PC-9 (cell line): ENCODE measurements around the gene OPHN1. TPM values are rescaled to one million over a fixed set of nuclear protein-coding genes. Genes with fewer than 3 reads are reported as not detected.

ENCODE experiments used
- BruUV-seq: library from RNA; stranded (reverse); fragments of 400-500 nt; replicated peaks from 2 replicates; lab custom pipeline; 2021; lab: Mats Ljungman, UMichigan
- CTCF ChIA-PET: fragments of 300-600 bp; sonication (Branson Sonifier 250); formaldehyde crosslinking; loops from one replicate; lab custom pipeline; 2022; ENCODE audit warnings: antibody characterized with exemption; lab: Charles Lee
- POLR2A ChIA-PET: fragments of 300-600 bp; sonication (Branson Sonifier 250); formaldehyde crosslinking; loops from one replicate; lab custom pipeline; 2022; ENCODE audit warnings: antibody characterized with exemption; ENCODE audit not compliant: unreplicated experiment; lab: Charles Lee
- DNase-seq, 2 experiments: peaks; one replicate each; pipeline versions ENCODE4 v3.0.0 to v3.0.0-alpha.2; 2015 to 2022; ENCODE audit warnings: mixed read lengths in 1 of 2
- H2AFZ ChIP-seq: fragments of 200-600 bp; sonication (generic); 2 replicates; pipeline ENCODE4 v1.8.1; 2017; ENCODE audit warnings: antibody characterized with exemption
- H3F3A ChIP-seq: fragments of 200-600 bp; sonication (generic); 2 replicates; pipeline ENCODE4 v1.8.1; 2017; ENCODE audit warnings: antibody characterized with exemption, mild to moderate bottlenecking, low read depth; ENCODE audit not compliant: insufficient read depth
- H3K27ac ChIP-seq: fragments of 200-600 bp; sonication (generic); 2 replicates; pipeline ENCODE4 v1.6.1; 2016; ENCODE audit warnings: mixed run types
- H3K27me3 ChIP-seq: fragments of 200-600 bp; sonication (generic); 2 replicates; pipeline ENCODE4 v1.6.1; 2016; ENCODE audit warnings: low read depth, mixed run types; ENCODE audit not compliant: insufficient read depth
- H3K36me3 ChIP-seq: fragments of 200-600 bp; sonication (generic); 2 replicates; pipeline ENCODE4 v1.6.1; 2016; ENCODE audit warnings: low read depth, mixed run types
- H3K4me1 ChIP-seq: fragments of 200-600 bp; sonication (generic); replicated peaks from 2 replicates; pipeline ENCODE4 v1.6.1; 2016; ENCODE audit warnings: mixed run types; ENCODE audit not compliant: insufficient read depth
- H3K4me2 ChIP-seq: fragments of 200-600 bp; sonication (generic); 2 replicates; pipeline ENCODE4 v1.6.1; 2017; ENCODE audit warnings: mixed run types
- H3K4me3 ChIP-seq: fragments of 200-600 bp; sonication (generic); 2 replicates; pipeline ENCODE4 v1.6.1; 2016; ENCODE audit warnings: mixed run types
- H3K79me2 ChIP-seq: fragments of 200-600 bp; sonication (generic); 2 replicates; pipeline ENCODE4 v1.6.1; 2017; ENCODE audit warnings: low read depth, mixed run types
- H3K9me2 ChIP-seq: fragments of 200-600 bp; sonication (generic); 2 replicates; pipeline ENCODE4 v1.8.1; 2017; ENCODE audit warnings: mild to moderate bottlenecking; ENCODE audit not compliant: insufficient read depth
- H3K9me3 ChIP-seq: fragments of 200-600 bp; sonication (generic); 2 replicates; pipeline ENCODE4 v1.8.1; 2016; ENCODE audit warnings: low read depth; ENCODE audit not compliant: insufficient read depth
- H4K20me1 ChIP-seq: fragments of 200-600 bp; sonication (generic); 2 replicates; pipeline ENCODE4 v1.8.1; 2017; ENCODE audit not compliant: insufficient read depth
- EZH2 ChIP-seq: fragments of 200-600 bp; sonication (generic); IDR thresholded peaks from 2 replicates; pipeline ENCODE4 v1.8.0; 2017; ENCODE audit warnings: antibody characterized with exemption, low read depth
- intact Hi-C: fragments of 100-400 bp; cut with micrococcal nuclease; formaldehyde crosslinking; loops from one replicate; pipeline ENCODE4 v1.10.0; 2022; ENCODE audit not compliant: unreplicated experiment
- total RNA-seq: library from RNA; stranded (reverse); gene quantifications from 2 replicates; pipeline ENCODE4 v1.2.3, GENCODE V29; 2021
- TF ChIP-seq, protein P1 (sequence below): fragments of 200-600 bp; sonication (generic); conservative IDR thresholded peaks from 2 replicates; pipeline ENCODE4 v1.6.1; 2017; ENCODE audit warnings: mixed run types, antibody characterized with exemption, mild to moderate bottlenecking, moderate library complexity

Gene OPHN1
- total RNA-seq, 1 experiment from 2014 or later, result 9.3 TPM

- no TSS peak for BruUV-seq
- intact Hi-C loops, result no loop called here
- no peaks in the 10 kb centered on the region for H3K4me1 ChIP-seq
- 0 out of 2 replicates have a peak, but pooled peaks cover 4% of the 10 kb centered on the region for H3F3A ChIP-seq
- H3K9me2 ChIP-seq, result no peaks in the 10 kb centered on the region
- CTCF ChIA-PET, result no interaction called here
- H3K4me2 ChIP-seq, result no peak overlapping the region
- no peaks in the 10 kb centered on the region for H3K36me3 ChIP-seq
- H3K79me2 ChIP-seq, result no peaks in the 10 kb centered on the region
- no peak for TF ChIP-seq EZH2
- TF ChIP-seq, protein P1, sequence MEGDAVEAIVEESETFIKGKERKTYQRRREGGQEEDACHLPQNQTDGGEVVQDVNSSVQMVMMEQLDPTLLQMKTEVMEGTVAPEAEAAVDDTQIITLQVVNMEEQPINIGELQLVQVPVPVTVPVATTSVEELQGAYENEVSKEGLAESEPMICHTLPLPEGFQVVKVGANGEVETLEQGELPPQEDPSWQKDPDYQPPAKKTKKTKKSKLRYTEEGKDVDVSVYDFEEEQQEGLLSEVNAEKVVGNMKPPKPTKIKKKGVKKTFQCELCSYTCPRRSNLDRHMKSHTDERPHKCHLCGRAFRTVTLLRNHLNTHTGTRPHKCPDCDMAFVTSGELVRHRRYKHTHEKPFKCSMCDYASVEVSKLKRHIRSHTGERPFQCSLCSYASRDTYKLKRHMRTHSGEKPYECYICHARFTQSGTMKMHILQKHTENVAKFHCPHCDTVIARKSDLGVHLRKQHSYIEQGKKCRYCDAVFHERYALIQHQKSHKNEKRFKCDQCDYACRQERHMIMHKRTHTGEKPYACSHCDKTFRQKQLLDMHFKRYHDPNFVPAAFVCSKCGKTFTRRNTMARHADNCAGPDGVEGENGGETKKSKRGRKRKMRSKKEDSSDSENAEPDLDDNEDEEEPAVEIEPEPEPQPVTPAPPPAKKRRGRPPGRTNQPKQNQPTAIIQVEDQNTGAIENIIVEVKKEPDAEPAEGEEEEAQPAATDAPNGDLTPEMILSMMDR, result no peak
- H3K4me3 ChIP-seq, result no peak overlapping the region
- POLR2A ChIA-PET, result no interaction called here
- no peaks in the 10 kb centered on the region for H3K27me3 ChIP-seq
- no peaks in the 10 kb centered on the region for H4K20me1 ChIP-seq
- no peak overlapping the region for H2AFZ ChIP-seq
- no peak overlapping the region for H3K27ac ChIP-seq
- no peak for DNase-seq
- H3K9me3 ChIP-seq, result no peaks in the 10 kb centered on the region
These were observed 31.5 kb upstream of the OPHN1 start for GRCh38 chrX:68464796-68465195.

- TF ChIP-seq, protein P1, result no peak
- no peak for TF ChIP-seq EZH2
- intact Hi-C loops, result loop anchor here (2.0 kb wide), 1 partner anchor 267 kb away; no protein-coding TSS in a partner anchor
- Histone ChIP-seq H3K9me3 (no peaks in the 10 kb centered on the region), H4K20me1 (no peaks in the 10 kb centered on the region), H2AFZ (no peak overlapping the region), H3K27me3 (no peaks in the 10 kb centered on the region), H3K9me2 (no peaks in the 10 kb centered on the region), H3K4me1 (no peaks in the 10 kb centered on the region), H3K79me2 (no peaks in the 10 kb centered on the region), H3K4me2 (no peak overlapping the region), H3F3A (0 out of 2 replicates have a peak, but pooled peaks cover 4% of the 10 kb centered on the region), H3K4me3 (no peak overlapping the region), H3K27ac (no peak overlapping the region), H3K36me3 (no peaks in the 10 kb centered on the region)
- ChIA-PET CTCF (no interaction called here), POLR2A (no interaction called here)
- no peak for DNase-seq
- BruUV-seq, result no TSS peak
These were observed 30.6 kb upstream of the OPHN1 start for GRCh38 chrX:68463880-68464279.

GRCh38 chrX:68462653-68463052 lies 29.4 kb upstream of the OPHN1 start:
- TF ChIP-seq EZH2, result no peak
- TF ChIP-seq, protein P1, result peak; percentile 67
- H2AFZ ChIP-seq, result no peak overlapping the region
- no TSS peak for BruUV-seq

More at GRCh38 chrX:68462653-68463052, 29.4 kb upstream of the OPHN1 start:
- no peak overlapping the region for H3K27ac ChIP-seq
- CTCF ChIA-PET, result interaction anchor here (0.9 kb wide), 1 partner anchor 266 kb away, joined by 5 read pairs; no protein-coding TSS in a partner anchor
- intact Hi-C loops, result loop anchor here (2.0 kb wide), 1 partner anchor 266 kb away; no protein-coding TSS in a partner anchor
- H3K4me2 ChIP-seq, result no peak overlapping the region
- no peaks in the 10 kb centered on the region for H3K36me3 ChIP-seq
- no peak for DNase-seq
- H3K4me1 ChIP-seq, result no peaks in the 10 kb centered on the region
- H4K20me1 ChIP-seq, result no peaks in the 10 kb centered on the region
- H3K27me3 ChIP-seq, result no peaks in the 10 kb centered on the region
- 0 out of 2 replicates have a peak, but pooled peaks cover 4% of the 10 kb centered on the region for H3F3A ChIP-seq
- H3K4me3 ChIP-seq, result no peak overlapping the region
- no peaks in the 10 kb centered on the region for H3K79me2 ChIP-seq
- POLR2A ChIA-PET, result interaction anchor here (0.6 kb wide), 1 partner anchor 131 kb away, joined by 3 read pairs; no protein-coding TSS in a partner anchor
- H3K9me3 ChIP-seq, result no peaks in the 10 kb centered on the region
- H3K9me2 ChIP-seq, result no peaks in the 10 kb centered on the region
